ENCODE results near the gene AKAP8L. TPM values are rescaled to one million over a fixed set of nuclear protein-coding genes. Genes with fewer than 3 reads are reported as not detected.

Gene AKAP8L
- total and polyA plus RNA-seq, 2 donors (not counting 1 experiment from before 2014, with no cell fraction given), result 184 to 211 TPM

GRCh38 chr19:15427350-15427700 is 8.5 kb upstream of the AKAP8L start:
- Histone ChIP-seq H3K27ac (ENCODE audit: low read length in 2 of 2) (no peak overlapping the region), H3K9ac (ENCODE audit: low read length) (no peak overlapping the region), H2AFZ (ENCODE audit: insufficient read depth, low read depth, low read length, poor library complexity, severe bottlenecking) (no peak overlapping the region), H3K4me2 (replicated peaks; ENCODE audit: low read depth, low read length, poor library complexity, severe bottlenecking) (no peak overlapping the region), H3K4me1 (ENCODE audit: control insufficient read depth in 2 of 2, insufficient read depth in 2 of 2, low read length in 2 of 2) (peaks cover 19 to 22% of the 10 kb centered on the region in 2 donors), H3K27me3 (replicated peaks in 1 of 4; ENCODE audit: control extremely low read depth in 1 of 4, control insufficient read depth in 3 of 4, insufficient read depth in 4 of 4, low read length in 3 of 4) (no peaks in the 10 kb centered on the region), H3K9me3 (ENCODE audit: control extremely low read depth in 1 of 3, control insufficient read depth in 2 of 3, insufficient read depth in 1 of 3, low read length in 2 of 3) (peaks cover 0 to 9% (median 0%) of the 10 kb centered on the region in 3 donors), H3K79me2 (ENCODE audit: control insufficient read depth, insufficient read depth, low read length) (peaks cover 37% of the 10 kb centered on the region), H4K20me1 (ENCODE audit: control insufficient read depth, insufficient read depth, low read length, poor library complexity, severe bottlenecking) (peaks cover 50% of the 10 kb centered on the region), H3K36me3 (replicated peaks in 1 of 2; ENCODE audit: control extremely low read depth in 1 of 2, control insufficient read depth in 1 of 2, extremely low read depth in 1 of 2, insufficient read depth in 2 of 2, low read length in 1 of 2) (peaks cover 2 to 42% of the 10 kb centered on the region in 2 experiments), H3K4me3 (ENCODE audit: control extremely low read depth in 1 of 5, extremely low read depth in 1 of 5, insufficient read depth in 1 of 5, low read depth in 2 of 5, low read length in 4 of 5) (no peak overlapping the region)
- intact Hi-C loops (cut with micrococcal nuclease), result no loop called here
- H3K27me3 Mint-ChIP-seq, result no peaks in the 10 kb centered on the region
- DNase-seq (no peak), ATAC-seq (ENCODE audit: low read depth) (no peak)
- POLR2A ChIA-PET, result no interaction called here
- H3K9me3 Mint-ChIP-seq (ENCODE audit: insufficient read depth), result no peaks in the 10 kb centered on the region
- no peak overlapping the region for H3K27ac Mint-ChIP-seq
- WGBS (ENCODE audit: insufficient coverage), result 97% methylated on average over 25 of the region's 25 CpGs
- H3K4me1 Mint-ChIP-seq, result peaks cover 21% of the 10 kb centered on the region
- H3K4me3 Mint-ChIP-seq, result no peak overlapping the region
- CTCF ChIA-PET, result no interaction called here
- TF ChIP-seq EZH2 (IDR thresholded peaks at IDR 0.05; ENCODE audit: borderline replicate concordance, insufficient read depth, low read depth, low read length, poor library complexity, severe bottlenecking), result no peak
- TF ChIP-seq CTCF (IDR thresholded peaks at IDR 0.05), result no peak

- Mint-ChIP-seq H3K27ac (no peak overlapping the region), H3K4me3 (no peak overlapping the region), H3K9me3 (ENCODE audit: insufficient read depth) (no peaks in the 10 kb centered on the region), H3K27me3 (no peaks in the 10 kb centered on the region), H3K4me1 (peaks cover 17% of the 10 kb centered on the region)
- Histone ChIP-seq H3K4me3 (ENCODE audit: control extremely low read depth in 1 of 5, extremely low read depth in 1 of 5, insufficient read depth in 1 of 5, low read depth in 2 of 5, low read length in 4 of 5) (no peak overlapping the region), H3K4me1 (ENCODE audit: control insufficient read depth in 2 of 2, insufficient read depth in 2 of 2, low read length in 2 of 2) (peaks cover 16 to 18% of the 10 kb centered on the region in 2 donors), H3K27ac (ENCODE audit: low read length in 2 of 2) (no peak overlapping the region), H3K9ac (ENCODE audit: low read length) (no peak overlapping the region), H3K36me3 (replicated peaks in 1 of 2; ENCODE audit: control extremely low read depth in 1 of 2, control insufficient read depth in 1 of 2, extremely low read depth in 1 of 2, insufficient read depth in 2 of 2, low read length in 1 of 2) (peaks cover 2 to 42% of the 10 kb centered on the region in 2 experiments), H4K20me1 (ENCODE audit: control insufficient read depth, insufficient read depth, low read length, poor library complexity, severe bottlenecking) (peaks cover 45% of the 10 kb centered on the region), H3K4me2 (replicated peaks; ENCODE audit: low read depth, low read length, poor library complexity, severe bottlenecking) (no peak overlapping the region), H3K9me3 (ENCODE audit: control extremely low read depth in 1 of 3, control insufficient read depth in 2 of 3, insufficient read depth in 1 of 3, low read length in 2 of 3) (peaks cover 0 to 9% (median 0%) of the 10 kb centered on the region in 3 donors), H2AFZ (ENCODE audit: insufficient read depth, low read depth, low read length, poor library complexity, severe bottlenecking) (no peak overlapping the region), H3K79me2 (ENCODE audit: control insufficient read depth, insufficient read depth, low read length) (peaks cover 32% of the 10 kb centered on the region), H3K27me3 (replicated peaks in 1 of 4; ENCODE audit: control extremely low read depth in 1 of 4, control insufficient read depth in 3 of 4, insufficient read depth in 4 of 4, low read length in 3 of 4) (no peaks in the 10 kb centered on the region)
- no peak for TF ChIP-seq EZH2 (IDR thresholded peaks at IDR 0.05; ENCODE audit: borderline replicate concordance, insufficient read depth, low read depth, low read length, poor library complexity, severe bottlenecking)
- no peak for TF ChIP-seq CTCF (IDR thresholded peaks at IDR 0.05)
- ATAC-seq (ENCODE audit: low read depth) (no peak), DNase-seq (no peak)
- ChIA-PET POLR2A (no interaction called here), CTCF (no interaction called here)
- WGBS (ENCODE audit: insufficient coverage), result 97% methylated on average over 16 of the region's 16 CpGs
- intact Hi-C loops (cut with micrococcal nuclease), result no loop called here
These were observed 7.9 kb upstream of the AKAP8L start for GRCh38 chr19:15426485-15427349.
